HT-29 (cell line): ENCODE results near the gene PPP4R4. TPM values are rescaled to one million over a fixed set of nuclear protein-coding genes. Genes with fewer than 3 reads are reported as not detected.
"Not testable (repeated sequence)": the region's sequence is repeated elsewhere in the genome, so short reads cannot be mapped to it uniquely, and the experiment has no call there.

ENCODE experiments used
- DNase-seq: peaks from one replicate; pipeline ENCODE4 v3.0.0-alpha.2; 2015; ENCODE audit warnings: low spot score
- total RNA-seq: library from RNA; depleted of rRNA; stranded (reverse); fragments of >200 nt; shearing (Covaris generic); gene quantifications from 2 replicates; pipeline ENCODE4 v1.2.3, GENCODE V29; 2014

PPP4R4 gene
- total RNA-seq, 1 experiment from 2014 or later = 0.03 TPM

- no peak for DNase-seq
Observed at GRCh38 chr14:94143711-94144110, 30.4 kb upstream of the PPP4R4 start.

- no peak for DNase-seq
Observed at GRCh38 chr14:94144765-94145164, 29.4 kb upstream of the PPP4R4 start.

DNA sequence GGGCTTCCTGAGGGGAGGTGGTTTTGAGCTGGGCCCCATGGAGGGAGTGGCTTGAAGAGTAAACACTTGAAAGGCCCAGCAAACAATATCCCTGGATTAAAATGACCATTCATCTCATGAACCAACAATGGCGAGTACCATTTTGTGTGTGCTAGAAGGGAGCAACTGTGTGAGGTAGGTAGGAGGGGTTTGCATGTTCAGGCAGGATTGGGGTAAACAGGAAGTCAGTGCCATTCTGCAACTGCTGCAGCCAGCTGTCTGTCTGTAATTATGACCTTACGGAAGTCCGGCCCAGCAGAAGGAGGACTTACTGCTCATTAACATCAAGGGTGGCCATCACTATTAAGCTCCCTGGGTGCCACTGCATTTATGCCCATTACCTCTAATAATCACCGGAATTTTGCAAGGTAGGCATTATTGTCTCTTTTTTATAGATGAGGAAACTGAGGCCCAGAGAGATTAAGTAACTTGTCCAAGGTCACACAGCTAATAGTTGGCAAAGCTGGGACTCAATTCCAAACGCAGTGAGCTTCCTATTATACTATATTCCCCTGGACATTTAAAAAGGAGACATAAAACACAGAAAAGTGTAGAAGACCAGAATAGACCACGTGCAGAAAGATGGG lies 28.1 kb upstream of the PPP4R4 start:
- no peak for DNase-seq

DNA sequence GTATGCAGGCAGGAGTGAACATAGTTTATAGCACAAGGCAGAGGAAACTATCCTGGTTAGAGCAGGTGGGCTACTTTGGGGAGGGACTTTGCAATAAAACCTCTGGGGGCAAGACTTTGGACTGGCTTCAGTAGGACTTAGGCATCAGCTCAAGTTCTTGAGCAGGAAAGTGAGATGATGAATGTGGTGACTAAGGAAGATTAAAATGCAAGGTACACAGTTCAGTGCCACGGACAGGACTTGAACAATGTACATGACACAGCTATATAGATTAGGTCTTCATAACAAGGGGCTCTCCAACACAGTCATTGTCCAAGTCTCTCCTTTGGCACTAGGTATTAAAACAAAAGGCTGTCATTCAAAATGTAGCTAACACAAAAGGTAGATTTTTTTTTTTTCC lies 21.4 kb upstream of the PPP4R4 start:
- no peak for DNase-seq

GRCh38 chr14:94153750-94154342 lies 20.3 kb upstream of the PPP4R4 start:
- no peak for DNase-seq

DNA sequence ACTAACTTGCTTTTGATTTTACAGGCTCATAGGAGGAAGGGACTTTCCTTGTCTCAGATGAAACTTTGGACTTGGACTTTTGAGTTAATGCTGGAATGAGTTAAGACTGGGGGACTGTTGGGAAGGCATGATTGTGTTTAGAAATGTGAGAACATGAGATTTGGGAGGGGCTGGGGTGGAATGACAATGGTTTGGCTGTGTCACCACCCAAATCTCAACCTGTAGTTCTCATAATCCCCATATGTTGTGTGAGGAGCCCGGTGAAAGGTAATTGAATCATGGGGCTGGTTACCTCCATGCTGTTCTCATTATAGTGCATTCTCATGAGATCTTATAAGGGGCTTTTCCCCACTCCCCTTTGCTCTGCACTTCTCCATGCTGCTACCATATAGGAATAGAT lies 18.0 kb upstream of the PPP4R4 start:
- DNase-seq = not testable (repeated sequence)

DNA sequence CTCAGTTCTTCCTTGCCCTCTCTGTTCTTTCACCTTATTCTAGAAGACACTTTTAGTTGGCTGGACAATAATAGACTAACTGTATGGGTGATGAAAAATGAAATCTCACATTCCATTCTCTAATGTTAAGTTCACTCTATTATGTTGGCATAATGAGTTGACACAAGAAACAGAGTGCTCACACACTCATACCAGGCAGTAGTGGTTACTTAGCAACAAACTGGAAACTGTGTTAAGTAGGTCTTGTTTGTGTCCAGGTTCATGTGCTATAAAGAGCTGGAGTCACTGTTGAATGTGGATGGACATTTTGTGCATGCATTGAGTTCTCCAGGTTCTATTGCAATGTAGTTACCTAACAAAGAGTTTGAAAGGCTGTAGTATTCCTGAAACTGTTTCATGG lies 16.9 kb upstream of the PPP4R4 start:
- no peak for DNase-seq

DNA sequence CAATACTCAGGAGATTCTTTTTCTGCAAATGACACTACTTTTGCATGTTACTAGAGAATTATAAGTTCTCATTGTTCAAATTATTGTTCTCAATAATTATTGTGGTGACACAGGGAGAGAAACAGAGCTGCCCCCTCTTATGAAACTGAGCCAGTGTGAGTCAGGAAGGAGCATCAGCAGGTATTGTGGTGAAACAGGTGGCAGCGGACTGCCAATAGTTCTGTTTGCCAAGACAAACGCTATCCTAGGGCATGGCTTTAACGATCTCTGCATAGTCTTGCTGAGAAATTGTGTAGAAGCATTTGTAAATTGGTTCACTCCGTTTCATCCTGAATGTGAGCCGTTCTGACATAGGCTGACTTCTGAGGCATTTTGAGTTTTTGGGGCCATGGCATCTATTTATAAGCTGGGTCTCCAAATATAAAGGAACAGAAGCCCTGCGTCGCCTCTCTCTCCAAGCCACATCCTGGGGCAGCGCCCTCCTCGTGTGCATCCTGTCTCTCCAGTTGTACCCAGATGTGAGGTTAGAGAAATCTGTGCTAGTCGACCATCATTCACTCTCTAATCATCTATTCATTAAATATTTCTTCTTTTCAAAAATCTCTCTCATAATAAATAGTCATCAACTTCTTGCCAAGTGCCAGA lies 15.8 kb upstream of the PPP4R4 start:
- no peak for DNase-seq

GRCh38 chr14:94161058-94161457 lies 13.1 kb upstream of the PPP4R4 start:
- no peak for DNase-seq

DNA sequence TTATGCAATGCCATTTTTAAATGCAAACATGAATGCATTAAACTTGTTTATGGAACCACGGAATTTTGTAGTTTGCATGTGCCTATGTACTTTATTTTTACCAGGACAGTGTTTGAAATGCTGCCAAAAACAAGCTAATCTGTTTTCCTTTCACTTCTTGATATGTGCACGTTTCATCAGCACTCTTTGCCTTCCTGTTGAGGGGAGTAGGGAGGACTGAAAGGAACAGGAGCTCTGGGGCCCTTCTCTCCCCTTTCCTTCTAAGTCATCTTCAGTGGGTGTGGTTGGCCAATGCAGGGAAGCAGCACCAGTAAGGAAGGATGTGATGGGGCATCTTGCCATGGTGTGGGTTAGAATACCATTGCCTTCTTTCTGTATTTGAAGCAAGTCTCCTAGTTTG lies 12.1 kb upstream of the PPP4R4 start:
- DNase-seq = no peak

DNA sequence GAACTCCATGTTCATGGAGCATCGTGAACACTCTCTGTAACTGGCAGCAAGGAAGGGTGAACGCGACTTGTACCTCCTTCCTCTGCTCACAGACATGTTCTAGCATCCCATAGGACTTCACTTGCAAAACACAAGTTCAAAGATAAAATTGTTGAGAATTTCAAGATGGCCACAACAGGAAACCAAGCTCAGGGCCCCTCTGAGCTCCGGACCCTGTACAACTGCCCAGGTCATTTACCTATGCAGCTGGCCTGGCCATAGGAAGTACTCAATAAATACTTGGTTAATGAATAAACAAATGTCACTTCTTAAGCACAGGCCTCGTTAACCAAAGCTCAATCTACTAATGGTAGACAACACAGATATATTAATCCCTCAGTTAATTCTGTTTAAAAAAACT lies 11.7 kb upstream of the PPP4R4 start:
- no peak for DNase-seq

- no peak for DNase-seq
Observed at GRCh38 chr14:94163796-94164195, 10.3 kb upstream of the PPP4R4 start.

- DNase-seq = no peak
Observed at GRCh38 chr14:94164685-94165431, 9.3 kb upstream of the PPP4R4 start.

DNA sequence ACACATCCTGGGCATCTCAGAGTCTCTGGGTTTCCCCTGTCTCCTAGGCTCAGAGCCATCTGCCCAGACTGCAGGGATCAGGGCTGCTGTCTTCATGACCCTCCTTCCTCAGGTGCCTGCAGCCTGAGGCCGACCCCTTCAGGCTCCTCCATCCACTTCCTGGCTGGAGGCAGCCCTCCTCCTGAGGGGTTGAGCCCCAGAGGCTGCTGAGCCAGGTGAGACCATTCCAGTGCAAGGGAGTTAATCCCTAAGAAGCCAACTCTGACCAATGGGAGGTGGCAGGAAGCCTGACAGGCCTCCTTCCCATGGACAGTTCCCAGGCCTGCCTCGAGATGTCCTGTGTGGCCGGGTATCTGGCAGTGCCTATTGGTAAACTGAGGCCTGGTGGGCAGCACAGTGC lies 8.4 kb upstream of the PPP4R4 start:
- no peak for DNase-seq

- no peak for DNase-seq
Observed at GRCh38 chr14:94170136-94170535, 4.0 kb upstream of the PPP4R4 start.

- no peak for DNase-seq
Observed at GRCh38 chr14:94171208-94171607, 2.9 kb upstream of the PPP4R4 start.

DNA sequence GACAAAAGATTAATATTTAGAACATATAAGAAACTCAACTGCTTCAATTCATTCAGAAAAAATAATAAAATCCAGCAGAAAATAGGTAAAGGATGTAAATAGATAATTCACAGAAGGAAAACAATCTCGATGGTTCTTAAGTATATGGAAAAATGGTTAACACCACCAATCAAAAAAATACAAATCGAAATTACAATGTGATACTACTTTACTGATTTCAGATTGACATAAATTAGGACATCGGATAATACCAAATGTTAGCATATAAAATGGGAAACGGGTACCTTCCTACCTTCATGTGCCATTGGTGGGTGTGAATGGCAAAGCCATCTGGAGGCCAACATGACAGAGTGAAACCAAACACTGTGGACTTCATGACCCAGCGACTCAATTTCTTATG lies 1.6 kb upstream of the PPP4R4 start:
- no peak for DNase-seq

- no peak for DNase-seq
Observed at GRCh38 chr14:94173471-94173884, 644 bp upstream of the PPP4R4 start.

GRCh38 chr14:94174604-94175010 lies 485 bp downstream of the PPP4R4 start:
- DNase-seq = no peak

- DNase-seq = no peak
Observed at GRCh38 chr14:94175011-94175745, 1.1 kb downstream of the PPP4R4 start.

DNA sequence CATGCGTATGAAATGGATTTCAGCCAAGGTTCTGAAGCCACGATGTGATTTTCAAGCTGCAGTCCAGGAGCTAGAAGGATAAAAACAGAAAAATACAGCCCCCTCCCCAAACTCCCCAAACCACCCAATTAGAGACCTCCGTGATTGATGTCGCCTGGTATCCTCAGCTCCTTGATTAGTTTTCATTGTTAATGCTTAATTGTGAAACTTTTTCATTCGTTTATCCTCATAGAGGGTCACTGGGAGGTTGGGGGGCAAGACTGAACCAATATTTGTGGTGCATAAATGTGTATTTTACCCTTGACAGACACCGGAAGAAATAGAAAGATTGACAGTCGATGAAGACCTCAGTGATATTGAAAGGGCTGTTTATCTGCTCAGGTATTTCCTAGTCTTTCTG lies 1.6 kb downstream of the PPP4R4 start:
- DNase-seq = no peak

- no peak for DNase-seq
Observed at GRCh38 chr14:94176808-94177207, 2.7 kb downstream of the PPP4R4 start.
